NCI-H2107 treated with DMSO at 0.1 percent for 48 hours (cell line): ENCODE data around the gene HORMAD2.

Experiments
- DNase-seq: peaks from one replicate; lab custom pipeline; 2025; ENCODE audit not compliant: unreplicated experiment; lab: John Stamatoyannopoulos, UW

HORMAD2 gene

GRCh38 chr22:30159561-30160353, 79.5 kb downstream of the HORMAD2 start:
- DNase-seq = no peak

GRCh38 chr22:30161051-30161469, 80.8 kb downstream of the HORMAD2 start:
- DNase-seq = no peak

- no peak for DNase-seq
These were observed 87.0 kb downstream of the HORMAD2 start for GRCh38 chr22:30167296-30167695.

- no peak for DNase-seq
These were observed 87.5 kb downstream of the HORMAD2 start for GRCh38 chr22:30167734-30168133.

GRCh38 chr22:30169002-30169401, 88.7 kb downstream of the HORMAD2 start:
- DNase-seq = no peak

- DNase-seq = no peak
These were observed 89.9 kb downstream of the HORMAD2 start for GRCh38 chr22:30170129-30170528.

GRCh38 chr22:30171008-30171407, 90.7 kb downstream of the HORMAD2 start:
- DNase-seq = no peak

GRCh38 chr22:30175690-30176288, 95.5 kb downstream of the HORMAD2 start:
- no peak for DNase-seq

GRCh38 chr22:30176431-30176830, 96.2 kb downstream of the HORMAD2 start:
- no peak for DNase-seq

GRCh38 chr22:30178181-30179126, 98.2 kb downstream of the HORMAD2 start:
- no peak for DNase-seq

- no peak for DNase-seq
These were observed 100.4 kb downstream of the HORMAD2 start for GRCh38 chr22:30180616-30181015.

GRCh38 chr22:30181459-30182349, 101.4 kb downstream of the HORMAD2 start:
- DNase-seq = no peak

- no peak for DNase-seq
These were observed 102.1 kb downstream of the HORMAD2 start for GRCh38 chr22:30182350-30182745.

GRCh38 chr22:30182815-30183214, 102.6 kb downstream of the HORMAD2 start:
- no peak for DNase-seq

GRCh38 chr22:30183271-30183670, 103.0 kb downstream of the HORMAD2 start:
- no peak for DNase-seq

- DNase-seq = no peak
These were observed 103.6 kb downstream of the HORMAD2 start for GRCh38 chr22:30183861-30184278.

- DNase-seq = no peak
These were observed 104.9 kb downstream of the HORMAD2 start for GRCh38 chr22:30185129-30185528.

GRCh38 chr22:30185549-30185948, 105.3 kb downstream of the HORMAD2 start:
- DNase-seq = no peak

- no peak for DNase-seq
These were observed 105.8 kb downstream of the HORMAD2 start for GRCh38 chr22:30186041-30186440.

GRCh38 chr22:30186510-30186909, 106.2 kb downstream of the HORMAD2 start:
- DNase-seq = no peak
